Activated naive CD4-positive, alpha-beta T cell treated with Interleukin-2 at 50 U/mL for 16 hours (primary cell): Measurements from ENCODE around the gene STIMATE.

ENCODE experiments used
- DNase-seq: peaks from one replicate; pipeline ENCODE4 v3.0.0-alpha.2; 2020

The STIMATE gene

GRCh38 chr3:52788890-52789745 is 108.2 kb downstream of the STIMATE start:
- DNase-seq = no peak

GRCh38 chr3:52787672-52788625 is 109.4 kb downstream of the STIMATE start:
- no peak for DNase-seq

- no peak for DNase-seq
These were observed 110.1 kb downstream of the STIMATE start for GRCh38 chr3:52787246-52787645.
